Measurements from ENCODE around the gene ZNF587B.
A peak's percentile ranks its signal among the peaks of the same experiment; 100 is the strongest.
"Not testable (repeated sequence)": the region's sequence is repeated elsewhere in the genome, so short reads cannot be mapped to it uniquely, and the experiment has no call there.

The ZNF587B gene

GRCh38 chr19:57830071-57830602 is at the start of gene ZNF587B:
Gene ZNF587B, plus strand, starts transcription at chr19:57830299. Its CDS starts 230 bp downstream, at chr19:57830529.
- DNase-seq, result peak in 1 of 2 experiments; percentile 40

DNA sequence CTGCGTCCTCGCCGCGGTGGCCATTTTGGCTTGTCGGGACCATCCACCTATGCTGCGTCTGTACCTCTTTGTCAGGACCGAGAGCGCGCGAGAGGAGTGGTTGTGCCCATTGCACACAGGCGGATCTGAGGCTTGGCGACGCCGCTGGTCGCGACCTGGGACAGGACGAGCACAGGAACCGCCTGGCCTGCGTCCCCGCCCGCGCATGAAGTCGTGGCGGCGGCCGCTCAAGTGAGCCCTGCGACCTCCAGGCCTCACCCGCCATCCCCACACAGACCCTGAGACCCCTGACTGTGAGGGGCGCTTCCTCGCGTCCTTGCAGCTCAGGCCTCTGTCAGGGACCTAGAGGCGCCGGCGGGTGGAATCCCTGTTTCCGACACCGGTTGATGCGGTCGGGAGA is 43.8 kb upstream of the ZNF587B start:
- no peak for DNase-seq

- no peak for DNase-seq
Measured at GRCh38 chr19:57786906-57787305, 43.2 kb upstream of the ZNF587B start.

DNA sequence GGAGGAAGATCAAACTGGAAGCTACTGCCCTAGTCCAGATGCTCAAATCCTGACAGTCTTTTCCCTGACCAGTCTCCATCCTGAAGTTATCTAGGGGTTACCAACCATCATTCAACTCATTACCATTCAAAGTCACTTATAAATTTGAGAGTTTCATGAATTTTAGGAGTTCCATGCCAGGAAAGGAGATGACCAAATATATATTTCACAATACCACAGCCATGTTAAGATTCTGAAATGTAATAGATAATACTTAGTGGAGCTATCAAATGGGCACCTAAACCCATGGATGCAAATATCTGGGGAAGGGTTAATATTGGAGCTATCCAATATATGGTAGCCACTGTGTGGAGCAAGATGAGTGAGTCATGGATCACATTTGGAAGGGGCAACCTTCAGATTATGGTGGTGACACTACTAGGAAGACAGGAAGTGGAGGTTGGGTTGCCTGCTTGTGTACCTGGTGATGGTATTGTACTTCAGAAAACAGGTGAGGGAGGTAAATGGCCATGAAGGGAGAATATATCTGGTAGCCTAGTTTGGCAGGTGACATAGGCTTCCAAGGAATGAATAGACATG is 41.9 kb upstream of the ZNF587B start:
- no peak for DNase-seq

- no peak for DNase-seq
Measured at GRCh38 chr19:57789288-57789687, 40.8 kb upstream of the ZNF587B start.

- DNase-seq, result not testable (repeated sequence)
Measured at GRCh38 chr19:57796580-57796979, 33.5 kb upstream of the ZNF587B start.

- no peak for DNase-seq
Measured at GRCh38 chr19:57800696-57801095, 29.4 kb upstream of the ZNF587B start.

GRCh38 chr19:57802269-57802668 is 27.8 kb upstream of the ZNF587B start:
- no peak for DNase-seq

- no peak for DNase-seq
Measured at GRCh38 chr19:57803265-57803593, 26.9 kb upstream of the ZNF587B start.

DNA sequence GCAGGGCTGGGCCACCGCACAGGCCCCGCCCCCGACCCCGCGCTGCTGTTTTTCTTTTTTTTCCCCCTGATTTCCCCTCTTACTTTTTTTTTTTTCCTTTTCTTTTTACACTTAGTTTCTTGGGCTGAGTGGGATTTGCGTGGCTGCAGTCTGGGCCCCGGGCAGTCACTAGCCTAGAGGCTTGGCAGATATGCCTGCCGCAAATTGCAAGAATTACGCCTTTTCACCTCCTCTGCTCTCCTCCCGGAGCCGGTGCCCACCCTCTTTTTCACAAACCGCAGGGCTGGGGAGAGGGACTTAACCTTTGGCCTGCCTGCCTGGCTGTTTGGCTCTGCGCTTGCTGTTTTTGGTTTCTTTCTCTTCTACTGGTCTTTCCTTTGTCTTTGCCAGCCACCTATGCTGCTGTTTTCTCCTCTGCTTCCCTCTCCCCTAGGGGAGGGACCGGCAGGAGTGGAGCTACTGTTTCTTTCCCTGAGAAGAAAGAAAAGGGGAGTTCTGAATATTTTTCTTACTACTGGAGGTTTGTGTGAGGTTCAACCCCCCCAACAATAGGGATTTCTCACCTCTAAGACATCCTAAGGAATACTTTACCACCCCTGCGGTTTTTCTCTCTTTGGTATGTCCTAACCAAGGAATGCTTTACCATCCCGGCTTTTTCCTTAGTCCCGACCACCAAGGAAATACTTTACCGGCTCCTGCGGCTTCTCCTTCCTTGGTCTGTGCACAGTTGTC is 26.3 kb upstream of the ZNF587B start:
- DNase-seq, result no peak

- DNase-seq, result no peak
Measured at GRCh38 chr19:57807541-57807940, 22.6 kb upstream of the ZNF587B start.

DNA sequence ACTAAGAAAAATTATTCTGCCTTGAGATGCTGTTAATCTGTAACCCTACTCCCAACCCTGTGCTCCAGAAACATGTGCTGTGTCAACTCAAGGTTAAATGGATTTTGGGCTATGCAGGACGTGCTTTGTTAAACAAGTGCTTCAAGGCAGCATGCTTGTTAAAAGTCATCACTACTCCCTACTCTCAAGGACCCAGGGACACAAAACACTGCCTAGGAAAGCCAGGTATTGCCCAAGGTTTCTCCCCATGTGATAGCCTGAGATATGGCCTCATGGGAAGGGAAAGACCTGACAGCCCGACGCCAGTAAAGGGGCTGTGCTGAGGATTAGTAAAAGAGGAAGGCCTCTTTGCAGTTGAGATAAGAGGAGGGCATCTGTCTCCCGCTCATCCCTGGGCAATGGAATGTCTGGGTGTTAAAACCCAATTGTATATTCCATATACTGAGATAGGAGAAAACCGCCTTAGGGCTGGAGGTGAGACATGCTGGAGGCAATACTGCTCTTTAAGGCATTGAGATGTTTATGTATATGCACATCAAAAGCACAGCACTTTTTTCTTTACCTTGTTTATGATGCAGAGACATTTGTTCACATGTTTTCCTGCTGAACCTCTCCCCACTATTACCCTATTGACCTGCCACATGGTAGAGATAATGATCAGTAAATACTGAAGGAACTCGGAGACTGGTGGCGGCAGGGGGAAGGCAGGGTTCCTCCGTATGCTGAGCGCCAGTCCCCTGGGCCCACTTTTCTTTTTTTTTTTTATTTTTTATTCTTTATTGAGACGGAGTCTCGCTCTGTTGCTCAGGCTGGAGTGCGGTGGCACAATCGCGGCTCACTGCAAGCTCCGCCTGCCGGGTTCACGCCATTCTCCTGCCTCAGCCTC is 19.4 kb upstream of the ZNF587B start:
- peak; percentile 12 to 30 for DNase-seq

GRCh38 chr19:57812226-57812625 is 17.9 kb upstream of the ZNF587B start:
- no peak for DNase-seq

- not testable (repeated sequence) for DNase-seq
Measured at GRCh38 chr19:57812975-57813820, 16.9 kb upstream of the ZNF587B start.

- no peak for DNase-seq
Measured at GRCh38 chr19:57813919-57814504, 16.1 kb upstream of the ZNF587B start.

DNA sequence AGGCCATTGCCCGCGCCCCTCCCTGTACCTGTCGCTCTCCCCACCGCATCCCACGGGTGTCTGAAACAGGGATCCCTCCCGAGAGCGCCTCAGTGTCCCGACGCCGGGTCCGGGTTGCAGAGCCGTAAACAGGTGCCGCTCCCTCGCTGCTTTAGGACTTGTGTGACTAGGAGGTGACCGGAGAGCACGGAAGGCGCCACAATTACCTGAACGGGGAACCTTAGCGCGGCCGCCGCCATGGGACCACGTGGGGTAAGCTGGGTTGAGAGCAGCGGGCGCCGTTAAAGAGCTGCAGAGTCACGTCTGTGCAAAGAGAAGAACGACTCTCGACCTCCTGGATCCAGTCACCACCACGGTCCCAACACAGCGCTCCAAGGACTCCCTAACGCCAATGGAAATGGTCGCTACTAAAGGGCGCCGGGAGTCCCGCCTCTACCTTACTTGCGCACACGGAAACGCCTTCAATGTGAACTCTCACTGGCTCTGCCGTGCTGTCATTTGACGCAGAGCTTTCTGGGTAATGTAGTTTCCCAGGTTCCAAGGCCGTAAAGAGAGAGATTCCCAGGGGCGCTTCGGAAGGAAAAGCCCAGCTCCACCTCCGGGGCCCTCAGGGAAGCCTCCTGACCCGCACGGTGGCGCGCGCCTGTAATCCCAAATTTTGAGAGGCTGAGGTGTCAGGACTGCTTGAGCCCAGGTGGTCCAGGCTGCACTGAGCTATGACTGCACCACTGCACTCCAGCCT is 15.4 kb upstream of the ZNF587B start, which contains the start of gene ZNF552:
Gene ZNF552 (minus strand): TSS at position 409 of the 742 bp plus-strand sequence. CDS start 170 bp downstream, at position 239.
- DNase-seq, result peak; percentile 89 to 96

DNA sequence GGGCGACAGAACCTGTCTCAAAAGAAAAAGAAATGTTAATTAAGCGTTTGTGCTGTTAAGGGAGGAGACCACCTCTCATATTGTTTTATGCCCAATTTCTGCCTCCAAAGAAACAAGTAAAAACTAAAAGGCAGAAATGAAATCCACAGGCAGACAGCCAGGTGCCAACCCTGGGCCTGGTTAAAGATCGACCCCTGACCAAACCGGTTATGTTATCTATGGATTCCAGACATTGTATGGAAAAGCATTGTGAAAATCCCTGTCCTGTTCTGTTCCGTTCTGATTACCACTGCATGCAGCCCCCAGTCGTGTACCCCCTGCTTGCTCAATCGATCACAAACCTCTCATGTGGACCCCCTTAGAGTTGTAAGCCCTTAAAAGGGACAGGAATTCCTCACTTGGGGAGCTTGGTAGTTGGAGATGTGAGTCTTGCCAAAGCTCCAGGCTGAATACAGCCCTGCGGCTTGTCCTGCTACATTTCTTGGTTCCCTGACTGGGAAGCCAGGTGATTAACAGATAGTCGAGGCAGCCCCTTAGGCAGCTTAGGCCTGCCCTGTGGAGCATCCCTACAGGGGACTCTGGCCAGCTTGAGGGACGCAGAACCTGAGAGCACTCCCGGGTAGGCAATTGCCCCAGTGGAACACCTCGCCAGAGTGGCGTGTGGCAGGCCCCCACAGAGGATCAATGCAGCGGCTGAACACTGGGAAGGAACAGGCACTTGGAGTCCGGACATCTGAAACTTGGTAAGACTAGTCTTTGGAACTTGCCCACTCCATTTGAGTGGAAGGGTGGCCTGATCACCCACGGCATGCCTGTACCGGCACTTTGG is 14.6 kb upstream of the ZNF587B start:
- no peak for DNase-seq

GRCh38 chr19:57816652-57817051 is 13.4 kb upstream of the ZNF587B start:
- no peak for DNase-seq

DNA sequence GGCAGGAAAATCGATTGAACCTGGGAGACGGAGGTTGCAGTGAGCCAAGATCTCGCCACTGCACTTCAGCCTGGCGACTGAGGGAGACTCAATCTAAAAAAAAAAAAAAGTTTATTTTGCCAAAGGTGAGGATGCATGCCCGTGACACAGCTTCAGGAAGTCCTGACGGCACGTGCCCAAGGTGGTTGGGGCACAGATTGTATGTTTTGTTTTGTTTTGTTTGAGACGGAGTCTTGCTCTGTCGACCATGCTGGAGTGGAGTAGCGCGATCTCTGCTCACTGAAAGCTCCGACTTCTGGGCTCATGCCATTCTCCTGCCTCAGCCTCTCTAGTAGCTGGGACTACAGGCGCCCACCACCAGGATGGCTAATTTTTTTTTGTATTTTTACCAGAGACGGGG is 12.1 kb upstream of the ZNF587B start:
- DNase-seq, result no peak

GRCh38 chr19:57818378-57818777 is 11.7 kb upstream of the ZNF587B start:
- no peak for DNase-seq

Measured in NCI-H524 (cell line).